HL-60 (cell line): Measurements from ENCODE around the gene PRSS50.
"Not testable (repeated sequence)": the region's sequence is repeated elsewhere in the genome, so short reads cannot be mapped to it uniquely, and the experiment has no call there.

Experiments used
- DNase-seq, 2 experiments: peaks; one replicate each; pipeline ENCODE4 v3.0.0-alpha.2; 2010 to 2020; ENCODE audit warnings: low read depth in 1 of 2, low spot score in 1 of 2
- H3K27ac ChIP-seq: fragments of 250-450 bp; sonication (Bioruptor Pico); replicated peaks from 2 replicates; pipeline ENCODE4 v1.5.1; 2020; ENCODE audit warnings: mild to moderate bottlenecking, moderate library complexity
- H3K27me3 ChIP-seq: fragments of 250-450 bp; sonication (Bioruptor Pico); 2 replicates; pipeline ENCODE4 v1.5.1; 2021; ENCODE audit warnings: mild to moderate bottlenecking, moderate library complexity; ENCODE audit not compliant: insufficient read depth, poor library complexity, severe bottlenecking
- H3K4me3 ChIP-seq: replicated peaks from 2 replicates; pipeline ENCODE4 v1.5.1; 2011; ENCODE audit warnings: mild to moderate bottlenecking, control low read depth, low read length; ENCODE audit not compliant: insufficient read depth
- GABPA ChIP-seq: IDR thresholded peaks from 2 replicates; pipeline ENCODE4 v1.6.1; 2012; ENCODE audit warnings: low read depth
- POLR2AphosphoS5 ChIP-seq: IDR thresholded peaks from 2 replicates; pipeline ENCODE4 v1.6.1; 2012; ENCODE audit warnings: low read depth
- SPI1 ChIP-seq: IDR thresholded peaks from 2 replicates; pipeline ENCODE4 v1.6.1; 2012; ENCODE audit warnings: low read depth, mild to moderate bottlenecking, borderline replicate concordance
- TF ChIP-seq, protein P1 (sequence below): IDR thresholded peaks from one replicate; pipeline ENCODE4 v1.5.1; 2011; ENCODE audit warnings: low read length, control low read depth, inconsistent platforms; ENCODE audit not compliant: insufficient read depth
- TF ChIP-seq, protein P2 (sequence below): IDR thresholded peaks from 2 replicates; pipeline ENCODE4 v1.6.1; 2012; ENCODE audit warnings: low read depth; ENCODE audit not compliant: insufficient replicate concordance

The PRSS50 gene

DNA sequence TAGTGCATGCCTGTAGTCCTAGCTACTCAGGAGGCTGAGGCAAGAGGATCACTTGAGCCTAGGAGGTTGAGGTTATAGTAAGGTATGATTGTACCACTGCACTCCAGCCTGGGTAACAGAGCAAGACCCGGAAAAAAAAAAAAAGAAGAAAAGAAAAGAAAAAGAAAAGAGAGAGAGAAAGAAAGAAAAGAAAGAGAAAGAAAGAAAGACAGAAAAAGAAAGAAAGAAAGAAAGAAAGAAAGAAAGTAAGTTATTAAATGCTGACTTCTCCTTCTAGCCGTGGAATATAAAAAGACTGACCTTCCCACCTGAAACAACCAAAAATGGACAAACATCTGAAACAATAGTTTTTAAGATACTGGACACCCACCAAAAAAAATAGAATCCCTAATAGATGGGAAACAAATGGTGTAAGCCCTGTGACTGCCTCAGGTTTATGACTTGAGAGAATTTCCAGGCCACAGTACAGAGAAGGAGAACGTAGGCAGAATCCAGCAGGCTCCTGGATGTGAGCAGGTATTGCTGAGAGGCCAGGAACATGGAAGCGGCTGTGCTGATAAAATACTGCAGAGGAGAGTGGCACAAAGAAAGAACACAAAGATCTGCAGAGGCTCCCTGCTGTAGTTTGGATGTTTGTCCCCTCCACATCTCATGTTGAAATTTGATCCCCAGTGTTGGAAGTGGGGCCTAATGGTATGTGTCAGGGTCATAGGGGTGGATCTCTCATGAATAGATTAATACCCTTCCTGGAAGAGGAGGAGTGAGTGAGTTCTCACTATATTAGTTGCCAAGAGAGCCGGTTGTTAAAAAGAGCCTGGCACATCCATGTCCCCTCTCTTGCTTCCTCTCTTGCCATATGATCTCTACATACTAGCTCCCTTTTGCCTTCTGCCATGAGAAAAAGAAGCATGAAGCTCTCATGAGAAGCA lies 41.8 kb upstream of the PRSS50 start:
- Histone ChIP-seq H3K27me3 (no peaks in the 10 kb centered on the region), H3K4me3 (no peak overlapping the region), H3K27ac (no peak overlapping the region)
- TF ChIP-seq, protein P1, sequence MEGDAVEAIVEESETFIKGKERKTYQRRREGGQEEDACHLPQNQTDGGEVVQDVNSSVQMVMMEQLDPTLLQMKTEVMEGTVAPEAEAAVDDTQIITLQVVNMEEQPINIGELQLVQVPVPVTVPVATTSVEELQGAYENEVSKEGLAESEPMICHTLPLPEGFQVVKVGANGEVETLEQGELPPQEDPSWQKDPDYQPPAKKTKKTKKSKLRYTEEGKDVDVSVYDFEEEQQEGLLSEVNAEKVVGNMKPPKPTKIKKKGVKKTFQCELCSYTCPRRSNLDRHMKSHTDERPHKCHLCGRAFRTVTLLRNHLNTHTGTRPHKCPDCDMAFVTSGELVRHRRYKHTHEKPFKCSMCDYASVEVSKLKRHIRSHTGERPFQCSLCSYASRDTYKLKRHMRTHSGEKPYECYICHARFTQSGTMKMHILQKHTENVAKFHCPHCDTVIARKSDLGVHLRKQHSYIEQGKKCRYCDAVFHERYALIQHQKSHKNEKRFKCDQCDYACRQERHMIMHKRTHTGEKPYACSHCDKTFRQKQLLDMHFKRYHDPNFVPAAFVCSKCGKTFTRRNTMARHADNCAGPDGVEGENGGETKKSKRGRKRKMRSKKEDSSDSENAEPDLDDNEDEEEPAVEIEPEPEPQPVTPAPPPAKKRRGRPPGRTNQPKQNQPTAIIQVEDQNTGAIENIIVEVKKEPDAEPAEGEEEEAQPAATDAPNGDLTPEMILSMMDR = no peak
- DNase-seq = no peak

DNA sequence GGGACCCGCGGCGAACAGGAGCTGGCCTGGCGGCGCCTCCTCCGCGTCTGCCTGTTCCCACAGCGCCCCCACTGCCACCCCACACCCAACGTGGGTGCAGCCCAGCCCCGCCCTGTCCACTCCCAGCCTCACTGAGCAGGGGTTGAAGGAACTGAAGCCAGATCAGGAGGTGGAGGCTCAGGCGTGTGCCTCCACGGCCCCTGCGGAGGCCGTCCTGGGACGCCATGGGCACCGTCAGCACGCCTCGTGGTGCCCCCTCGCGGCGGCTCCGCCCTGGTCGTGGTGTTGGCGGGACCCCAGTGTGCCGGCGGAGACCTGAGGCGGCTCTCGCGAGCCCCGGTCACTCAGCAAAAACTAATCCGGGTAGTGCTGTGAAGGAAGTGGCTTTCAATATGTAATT lies 39.0 kb upstream of the PRSS50 start:
- no peak for DNase-seq
- H3K27ac ChIP-seq = no peak overlapping the region

DNA sequence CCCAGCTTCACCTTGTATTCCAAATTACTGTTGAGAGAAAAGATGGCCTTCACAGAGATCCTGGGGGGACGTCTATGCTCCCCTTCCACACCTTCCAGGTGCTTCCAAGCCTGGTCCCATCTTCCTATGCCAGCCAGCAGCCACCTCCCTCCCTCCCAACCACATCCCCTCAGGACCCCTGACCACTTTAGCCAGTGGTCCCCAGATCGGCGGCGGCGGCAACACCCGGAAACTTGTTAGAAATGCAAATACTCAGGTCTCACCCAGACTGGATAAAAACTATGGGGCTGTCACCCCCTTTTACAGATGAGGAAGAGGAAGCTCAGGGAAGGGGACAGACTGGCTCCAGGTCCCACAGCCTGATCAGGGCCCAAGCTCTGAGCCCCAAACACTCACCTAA lies 38.0 kb upstream of the PRSS50 start:
- no peak for DNase-seq
- Histone ChIP-seq H3K27ac (no peak overlapping the region), H3K4me3 (no peak overlapping the region), H3K27me3 (no peaks in the 10 kb centered on the region)
- TF ChIP-seq, protein P1 = no peak
- no peak for TF ChIP-seq SPI1
- TF ChIP-seq POLR2AphosphoS5 = no peak
- no peak for TF ChIP-seq GABPA
- TF ChIP-seq, protein P2, sequence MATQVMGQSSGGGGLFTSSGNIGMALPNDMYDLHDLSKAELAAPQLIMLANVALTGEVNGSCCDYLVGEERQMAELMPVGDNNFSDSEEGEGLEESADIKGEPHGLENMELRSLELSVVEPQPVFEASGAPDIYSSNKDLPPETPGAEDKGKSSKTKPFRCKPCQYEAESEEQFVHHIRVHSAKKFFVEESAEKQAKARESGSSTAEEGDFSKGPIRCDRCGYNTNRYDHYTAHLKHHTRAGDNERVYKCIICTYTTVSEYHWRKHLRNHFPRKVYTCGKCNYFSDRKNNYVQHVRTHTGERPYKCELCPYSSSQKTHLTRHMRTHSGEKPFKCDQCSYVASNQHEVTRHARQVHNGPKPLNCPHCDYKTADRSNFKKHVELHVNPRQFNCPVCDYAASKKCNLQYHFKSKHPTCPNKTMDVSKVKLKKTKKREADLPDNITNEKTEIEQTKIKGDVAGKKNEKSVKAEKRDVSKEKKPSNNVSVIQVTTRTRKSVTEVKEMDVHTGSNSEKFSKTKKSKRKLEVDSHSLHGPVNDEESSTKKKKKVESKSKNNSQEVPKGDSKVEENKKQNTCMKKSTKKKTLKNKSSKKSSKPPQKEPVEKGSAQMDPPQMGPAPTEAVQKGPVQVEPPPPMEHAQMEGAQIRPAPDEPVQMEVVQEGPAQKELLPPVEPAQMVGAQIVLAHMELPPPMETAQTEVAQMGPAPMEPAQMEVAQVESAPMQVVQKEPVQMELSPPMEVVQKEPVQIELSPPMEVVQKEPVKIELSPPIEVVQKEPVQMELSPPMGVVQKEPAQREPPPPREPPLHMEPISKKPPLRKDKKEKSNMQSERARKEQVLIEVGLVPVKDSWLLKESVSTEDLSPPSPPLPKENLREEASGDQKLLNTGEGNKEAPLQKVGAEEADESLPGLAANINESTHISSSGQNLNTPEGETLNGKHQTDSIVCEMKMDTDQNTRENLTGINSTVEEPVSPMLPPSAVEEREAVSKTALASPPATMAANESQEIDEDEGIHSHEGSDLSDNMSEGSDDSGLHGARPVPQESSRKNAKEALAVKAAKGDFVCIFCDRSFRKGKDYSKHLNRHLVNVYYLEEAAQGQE = no peak

More for the DNA sequence above, 39.0 kb upstream of the PRSS50 start:
- TF ChIP-seq GABPA (no peak), POLR2AphosphoS5 (no peak), SPI1 (no peak)
- TF ChIP-seq, protein P1 = no peak
- TF ChIP-seq, protein P2 = no peak
- no peak overlapping the region for H3K4me3 ChIP-seq
- no peaks in the 10 kb centered on the region for H3K27me3 ChIP-seq

DNA sequence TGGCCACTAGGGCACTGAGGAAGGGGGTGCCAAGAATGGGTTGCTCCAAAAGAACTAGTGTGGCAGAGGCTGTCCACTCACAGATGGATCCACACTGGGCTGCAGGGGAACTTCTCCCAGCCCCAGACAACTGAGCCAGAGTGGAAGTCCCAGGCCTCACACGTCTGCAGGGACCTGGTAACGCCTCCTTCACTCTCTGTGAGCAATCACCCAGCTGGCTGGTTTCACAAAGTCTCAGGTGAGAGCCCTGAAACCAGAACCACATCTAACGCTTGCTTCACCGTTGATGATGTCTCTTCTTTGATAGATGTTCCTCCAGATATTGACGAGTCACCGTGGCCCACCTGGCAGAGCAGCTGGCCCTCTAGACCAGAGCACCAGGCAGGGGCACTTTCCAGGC lies 35.5 kb upstream of the PRSS50 start:
- not testable (repeated sequence) for H3K27ac ChIP-seq, H3K4me3 ChIP-seq, H3K27me3 ChIP-seq, DNase-seq
